Lower leg skin (tissue), 4 donors: ENCODE results near the gene DPY19L3. TPM values are rescaled to one million over a fixed set of nuclear protein-coding genes. Genes with fewer than 3 reads are reported as not detected.
"Not testable (repeated sequence)": the region's sequence is repeated elsewhere in the genome, so short reads cannot be mapped to it uniquely, and the experiment has no call there.

Source experiments
- DNase-seq, 2 donors: peaks; one replicate each; pipeline ENCODE4 v3.0.0-alpha.2; 2019; ENCODE audit warnings: low spot score in 2 of 2
- H3K4me3 ChIP-seq: fragments of 200-600 bp; sonication (generic); 2 replicates; pipeline ENCODE4 v1.5.1; 2017; ENCODE audit warnings: mild to moderate bottlenecking, low read depth; ENCODE audit not compliant: poor library complexity, severe bottlenecking
- POLR2A ChIP-seq, 2 donors: fragments of 450-650 bp; IDR thresholded peaks; one replicate each; pipeline ENCODE4 v1.6.1; 2016 to 2017; ENCODE audit warnings: antibody characterized with exemption in 2 of 2, mild to moderate bottlenecking in 1 of 2, moderate library complexity in 1 of 2
- WGBS, 2 donors: methylation state at CpG; one replicate each; pipeline ENCODE4 v1.1.5; 2018; 5-methylcytosine and 5-hydroxymethylcytosine counted together
- intact Hi-C: fragments of 100-400 bp; cut with DNase I; formaldehyde crosslinking; loops from one replicate; pipeline ENCODE4 v1.15.0; 2023; ENCODE audit warnings: low total_unique reads
- total RNA-seq, 4 donors: library from RNA; depleted of rRNA; stranded (reverse); fragments of >200 nt; gene quantifications; one replicate each; pipeline ENCODE4 v1.1.0, GENCODE V29; 2016
- TF ChIP-seq, protein P1 (sequence below), 3 donors: fragments of 450-650 bp; IDR thresholded peaks; one replicate each; pipeline ENCODE4 v1.5.1; 2016; ENCODE audit warnings: antibody characterized with exemption in 3 of 3, mild to moderate bottlenecking in 3 of 3, moderate library complexity in 2 of 3

The DPY19L3 gene
- total RNA-seq, 4 donors from 2014 or later = 11.3 to 20.2 (median 13.6) TPM

DNA sequence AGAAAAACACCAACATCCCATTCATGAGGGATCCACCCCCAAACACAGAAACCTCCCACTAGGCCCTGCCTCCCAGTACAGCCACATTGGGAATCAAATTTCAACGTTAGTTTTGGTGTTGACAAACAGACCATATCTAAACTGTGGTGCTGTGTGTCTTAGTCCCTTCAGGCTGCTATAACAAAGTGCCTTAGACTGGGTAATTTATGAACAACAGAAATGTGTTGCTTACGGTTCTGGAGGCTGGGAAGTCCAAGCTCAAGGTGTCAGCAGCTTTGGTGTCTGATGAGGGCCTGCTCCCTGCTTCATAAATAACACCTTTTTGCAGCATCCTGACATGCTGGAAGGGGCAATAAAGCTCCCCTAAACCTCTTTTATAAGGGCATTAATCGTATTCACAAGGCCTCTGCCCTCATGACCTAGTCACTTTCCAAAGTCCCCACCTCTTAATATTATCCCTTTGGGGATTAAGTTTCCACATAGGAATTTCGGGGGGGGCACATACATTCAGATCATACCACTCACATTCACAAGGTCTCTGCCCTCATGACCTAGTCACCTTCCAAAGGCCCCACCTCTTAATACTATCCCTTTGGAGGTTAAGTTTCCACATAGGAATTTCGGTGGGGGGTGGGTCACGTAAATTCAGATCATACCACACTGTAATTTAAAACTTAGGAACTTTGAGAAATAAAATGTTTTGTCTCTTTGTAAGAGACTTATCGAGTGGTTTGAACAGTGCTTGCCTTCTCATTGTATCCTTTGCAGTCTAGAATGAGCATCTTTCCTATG, 32.6 kb upstream of the DPY19L3 start:
- H3K4me3 ChIP-seq = no peak overlapping the region
- DNase-seq = no peak
- TF ChIP-seq, protein P1, sequence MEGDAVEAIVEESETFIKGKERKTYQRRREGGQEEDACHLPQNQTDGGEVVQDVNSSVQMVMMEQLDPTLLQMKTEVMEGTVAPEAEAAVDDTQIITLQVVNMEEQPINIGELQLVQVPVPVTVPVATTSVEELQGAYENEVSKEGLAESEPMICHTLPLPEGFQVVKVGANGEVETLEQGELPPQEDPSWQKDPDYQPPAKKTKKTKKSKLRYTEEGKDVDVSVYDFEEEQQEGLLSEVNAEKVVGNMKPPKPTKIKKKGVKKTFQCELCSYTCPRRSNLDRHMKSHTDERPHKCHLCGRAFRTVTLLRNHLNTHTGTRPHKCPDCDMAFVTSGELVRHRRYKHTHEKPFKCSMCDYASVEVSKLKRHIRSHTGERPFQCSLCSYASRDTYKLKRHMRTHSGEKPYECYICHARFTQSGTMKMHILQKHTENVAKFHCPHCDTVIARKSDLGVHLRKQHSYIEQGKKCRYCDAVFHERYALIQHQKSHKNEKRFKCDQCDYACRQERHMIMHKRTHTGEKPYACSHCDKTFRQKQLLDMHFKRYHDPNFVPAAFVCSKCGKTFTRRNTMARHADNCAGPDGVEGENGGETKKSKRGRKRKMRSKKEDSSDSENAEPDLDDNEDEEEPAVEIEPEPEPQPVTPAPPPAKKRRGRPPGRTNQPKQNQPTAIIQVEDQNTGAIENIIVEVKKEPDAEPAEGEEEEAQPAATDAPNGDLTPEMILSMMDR (IDR thresholded peaks at IDR 0.05) = no peak
- TF ChIP-seq POLR2A (IDR thresholded peaks at IDR 0.05) = no peak
- intact Hi-C loops = no loop called here
- WGBS, 2 donors = 92 to 96% methylated on average over 7 of the region's 7 CpGs

DNA sequence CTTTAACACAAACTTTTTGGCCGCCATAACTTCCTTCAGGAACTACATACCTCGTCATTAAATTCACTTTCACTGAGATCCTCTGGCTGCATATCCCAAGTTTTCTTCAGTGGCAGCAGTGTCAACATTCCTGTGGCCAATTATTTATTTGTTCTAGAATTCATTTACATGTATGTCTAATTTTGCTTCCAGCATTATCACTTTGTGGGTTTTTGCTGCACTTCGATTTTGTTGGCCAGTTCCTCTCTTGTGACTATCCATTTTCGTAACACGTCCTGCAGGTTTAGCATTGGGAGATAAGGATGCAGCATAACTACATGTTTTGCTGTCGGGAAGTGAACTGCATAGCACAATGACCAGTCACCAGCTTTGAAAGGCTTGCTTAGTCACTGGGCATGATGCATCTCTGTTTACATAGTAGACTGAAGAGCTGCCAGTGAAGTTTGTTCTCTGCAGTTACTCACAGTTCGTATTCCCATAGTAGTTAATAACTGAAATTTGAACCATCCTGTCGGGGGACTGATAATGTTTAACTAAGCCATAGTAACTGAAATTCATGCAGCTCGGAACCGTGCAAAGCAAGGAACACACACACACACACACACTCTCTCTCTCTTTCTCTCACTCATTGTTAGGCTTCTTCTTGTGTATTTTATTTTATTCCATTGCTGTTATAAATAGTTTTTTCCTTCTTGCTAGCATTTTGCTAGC, 31.8 kb upstream of the DPY19L3 start:
- H3K4me3 ChIP-seq = no peak overlapping the region
- 64 to 72% methylated on average over 10 of the region's 10 CpGs for WGBS, 2 donors
- TF ChIP-seq, protein P1 (IDR thresholded peaks at IDR 0.05) = no peak
- no peak for TF ChIP-seq POLR2A (IDR thresholded peaks at IDR 0.05)
- no peak for DNase-seq
- intact Hi-C loops = no loop called here

DNA sequence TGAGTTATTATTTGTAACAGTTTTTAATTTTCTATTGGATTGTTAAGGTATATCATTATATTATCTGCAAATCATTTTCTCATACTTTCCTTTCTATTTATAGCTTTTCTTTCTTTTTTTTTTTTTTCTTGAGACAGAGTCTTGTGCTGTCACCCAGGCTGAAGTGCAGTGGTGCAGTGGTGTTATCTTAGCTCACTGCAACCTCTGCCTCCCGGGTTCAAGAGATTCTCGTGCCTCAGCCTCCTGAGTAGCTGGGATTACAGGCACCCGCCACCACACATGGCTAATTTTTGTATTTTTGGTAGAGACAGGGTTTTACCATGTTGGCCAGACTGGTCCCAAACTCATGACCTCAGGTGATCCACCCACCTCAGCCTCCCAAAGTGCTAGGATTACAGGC, 31.2 kb upstream of the DPY19L3 start:
- DNase-seq, intact Hi-C loops, H3K4me3 ChIP-seq: not testable (repeated sequence)
- 92 to 94% methylated on average over 3 of the region's 3 CpGs for WGBS, 2 donors

DNA sequence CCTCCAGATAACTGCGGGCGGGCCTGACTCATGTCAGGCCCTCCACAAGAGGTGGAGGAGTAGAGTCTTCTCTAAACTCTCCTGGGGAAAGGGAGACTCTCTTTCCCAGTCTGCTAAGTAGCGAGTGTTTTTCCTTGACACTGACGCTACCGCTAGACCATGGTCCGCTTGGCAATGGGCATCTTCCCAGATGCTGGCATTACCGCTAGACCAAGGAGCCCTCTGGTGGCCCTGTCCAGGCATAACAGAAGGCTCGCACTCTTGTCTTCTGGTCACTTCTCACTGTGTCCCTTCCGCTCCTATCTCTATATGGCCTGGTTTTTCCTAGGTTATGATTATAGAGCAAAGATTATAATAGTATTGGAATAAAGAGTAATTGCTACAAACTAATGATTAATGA, 28.5 kb upstream of the DPY19L3 start:
- H3K4me3 ChIP-seq, DNase-seq, intact Hi-C loops: not testable (repeated sequence)
- 95 to 97% methylated on average over 9 of the region's 9 CpGs for WGBS, 2 donors

DNA sequence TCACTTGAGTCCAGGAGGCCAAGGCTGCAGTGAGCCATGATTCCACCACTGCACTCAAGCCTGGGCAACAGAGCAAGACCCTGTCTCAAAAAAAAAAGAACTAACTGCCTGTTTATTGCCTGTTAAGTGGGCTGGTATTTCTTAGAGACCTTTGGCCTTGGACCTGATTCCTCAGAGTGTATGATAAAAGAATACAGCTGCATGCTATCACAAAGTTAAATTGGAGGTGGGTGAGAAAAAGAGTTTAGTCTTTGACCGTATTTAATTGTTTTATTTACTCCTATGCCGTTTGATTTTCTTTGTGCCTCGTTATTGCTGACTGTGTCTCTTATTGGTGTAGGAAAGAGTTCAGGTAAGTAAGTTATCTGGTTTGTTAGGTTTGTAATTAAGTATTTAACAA, 25.3 kb upstream of the DPY19L3 start:
- 89 to 93% methylated on average over 3 of the region's 3 CpGs for WGBS, 2 donors
- no peak for DNase-seq
- no peak overlapping the region for H3K4me3 ChIP-seq
- TF ChIP-seq, protein P1 (IDR thresholded peaks at IDR 0.05) = no peak
- no peak for TF ChIP-seq POLR2A (IDR thresholded peaks at IDR 0.05)
- intact Hi-C loops = no loop called here

DNA sequence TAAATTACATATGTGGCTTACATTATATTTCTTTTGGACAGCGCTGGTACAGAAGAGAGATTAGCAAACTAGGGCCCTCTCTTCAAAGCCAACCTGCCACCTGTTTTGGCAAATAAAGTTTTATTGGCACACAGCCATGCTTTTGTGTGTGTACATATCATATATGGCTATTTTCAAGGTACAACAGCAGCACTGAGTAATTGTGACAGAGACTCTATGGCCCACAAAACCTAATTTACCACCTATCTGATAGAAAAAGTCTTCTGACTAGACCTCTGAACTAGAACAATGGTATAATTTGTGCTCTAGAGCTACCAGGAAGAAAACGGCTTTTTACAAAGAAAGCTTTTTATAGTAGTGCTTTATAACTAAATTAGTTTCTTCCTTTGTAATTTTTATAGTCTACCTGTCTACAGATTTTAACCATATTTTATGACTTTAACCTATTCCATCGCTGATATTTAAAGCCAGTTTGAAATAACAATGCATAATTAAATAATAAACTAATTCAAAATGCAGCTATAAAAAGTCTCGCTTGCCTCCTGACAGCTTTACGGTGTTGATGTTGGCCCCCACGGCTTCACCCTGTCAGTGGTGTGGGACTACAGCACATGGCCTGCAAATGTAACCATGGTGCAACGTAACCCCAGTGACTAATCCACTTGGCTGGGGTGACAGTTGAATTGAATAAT, 17.7 kb upstream of the DPY19L3 start:
- no peak for DNase-seq
- intact Hi-C loops = no loop called here
- no peak overlapping the region for H3K4me3 ChIP-seq
- 59% methylated on average over 7 of the region's 7 CpGs for WGBS, 2 donors
- TF ChIP-seq, protein P1 (IDR thresholded peaks at IDR 0.05) = no peak
- TF ChIP-seq POLR2A (IDR thresholded peaks at IDR 0.05) = no peak
